NB4 (cell line): ENCODE data around the gene ASRGL1.

Source experiments
- CTCF ChIP-seq: IDR thresholded peaks from one replicate; pipeline ENCODE4 v1.5.1; 2012; ENCODE audit warnings: low read depth, low read length
- MAX ChIP-seq: IDR thresholded peaks from 2 replicates; pipeline ENCODE4 v1.6.1; 2011; ENCODE audit warnings: low read depth, low read length
- MYC ChIP-seq: IDR thresholded peaks from 2 replicates; pipeline ENCODE4 v1.6.1; 2011; ENCODE audit warnings: low read depth, low read length
- POLR2A ChIP-seq: IDR thresholded peaks from 2 replicates; pipeline ENCODE4 v1.6.1; 2011; ENCODE audit warnings: mild to moderate bottlenecking; ENCODE audit not compliant: insufficient read length; ENCODE audit errors: extremely low read depth

GRCh38 chr11:62324731-62325556 is 12.3 kb upstream of the ASRGL1 start:
- peak; percentile 97 for TF ChIP-seq CTCF
- TF ChIP-seq POLR2A, result no peak
- TF ChIP-seq MAX, result peak; percentile 66
- TF ChIP-seq MYC, result peak; percentile 70
